B cell (primary cell): ENCODE data around the gene RCAN3. TPM values are rescaled to one million over a fixed set of nuclear protein-coding genes. Genes with fewer than 3 reads are reported as not detected.
"Not testable (repeated sequence)": the region's sequence is repeated elsewhere in the genome, so short reads cannot be mapped to it uniquely, and the experiment has no call there.

Experiments
- ATAC-seq: fragments of 200-7000 bp; cut with Tn5 transposase; one replicate; pipeline ENCODE4 v1.10.0; 2021; ENCODE audit warnings: low read depth, mild to moderate bottlenecking, moderate number of reproducible peaks, moderate library complexity
- CTCF ChIA-PET: fragments of 350-600 bp; sonication (Branson Sonifier 250); formaldehyde crosslinking; loops from one replicate; lab custom pipeline; 2021; ENCODE audit warnings: antibody characterized with exemption, inconsistent platforms; lab: Charles Lee
- POLR2A ChIA-PET: fragments of 350-600 bp; sonication (Branson Sonifier 250); formaldehyde crosslinking; loops from one replicate; lab custom pipeline; 2021; ENCODE audit warnings: antibody characterized with exemption; lab: Charles Lee
- DNase-seq: peaks from one replicate; pipeline ENCODE4 v3.0.0; 2013
- H2AFZ ChIP-seq: 2 replicates; pipeline ENCODE4 v1.6.1; 2012; ENCODE audit warnings: mild to moderate bottlenecking, low read depth, low read length; ENCODE audit not compliant: insufficient read depth, poor library complexity, severe bottlenecking
- H3K27ac ChIP-seq, 2 donors: 1 replicate in 1 of 2; 2 replicates in 1 of 2; pipeline ENCODE4 v1.5.1; 2012 to 2013; ENCODE audit warnings: low read length in 2 of 2, mild to moderate bottlenecking in 2 of 2, moderate library complexity in 1 of 2
- H3K27me3 ChIP-seq, 4 experiments: fragments of 200-600 bp in 1 of 4; sonication (generic) in 1 of 4; replicated peaks in 1 of 4; 1 replicate in 2 of 4; 2 replicates in 2 of 4; pipeline versions ENCODE4 v1.6.1 to v1.7.0; 2013 to 2016; ENCODE audit warnings: low read length in 3 of 4, mild to moderate bottlenecking in 2 of 4, mixed read lengths in 1 of 4, moderate library complexity in 1 of 4; ENCODE audit not compliant: insufficient read depth in 4 of 4, control insufficient read depth in 3 of 4; ENCODE audit errors: control extremely low read depth in 1 of 4
- H3K36me3 ChIP-seq, 2 experiments: replicated peaks in 1 of 2; 1 replicate in 1 of 2; 2 replicates in 1 of 2; pipeline versions ENCODE4 v1.6.1 to v1.7.1; 2013; ENCODE audit warnings: low read length in 1 of 2; ENCODE audit not compliant: insufficient read depth in 2 of 2, control insufficient read depth in 1 of 2; ENCODE audit errors: control extremely low read depth in 1 of 2, extremely low read depth in 1 of 2
- H3K4me1 ChIP-seq, 2 donors: fragments of 200-600 bp in 1 of 2; sonication (generic) in 1 of 2; 1 replicate in 1 of 2; 2 replicates in 1 of 2; pipeline versions ENCODE4 v1.5.1 to v1.6.1; 2013 to 2017; ENCODE audit warnings: low read length in 2 of 2; ENCODE audit not compliant: control insufficient read depth in 2 of 2, insufficient read depth in 2 of 2
- H3K4me2 ChIP-seq: replicated peaks from 2 replicates; pipeline ENCODE3; 2012; ENCODE audit warnings: mild to moderate bottlenecking, low read depth, low read length; ENCODE audit not compliant: poor library complexity, severe bottlenecking
- H3K4me3 ChIP-seq, 5 experiments: fragments of 200-600 bp in 1 of 5; sonication (generic) in 1 of 5; 1 replicate in 3 of 5; 2 replicates in 2 of 5; pipeline versions ENCODE4 v1.5.1 to v1.7.0; 2011 to 2016; ENCODE audit warnings: low read length in 4 of 5, mild to moderate bottlenecking in 4 of 5, low read depth in 2 of 5, control low read depth in 1 of 5, moderate library complexity in 1 of 5; ENCODE audit not compliant: insufficient read depth in 1 of 5; ENCODE audit errors: control extremely low read depth in 1 of 5, extremely low read depth in 1 of 5
- H3K79me2 ChIP-seq: fragments of 200-600 bp; sonication (generic); one replicate; pipeline ENCODE4 v1.6.0; 2016; ENCODE audit warnings: low read length; ENCODE audit not compliant: control insufficient read depth, insufficient read depth
- H3K9ac ChIP-seq: fragments of 200-600 bp; sonication (generic); 2 replicates; pipeline ENCODE4 v1.6.1; 2017; ENCODE audit warnings: mild to moderate bottlenecking, low read length, moderate library complexity
- H3K9me3 ChIP-seq, 3 donors: one replicate each; pipeline versions ENCODE4 v1.6.1 to v1.7.1; 2013; ENCODE audit warnings: low read length in 2 of 3; ENCODE audit not compliant: control insufficient read depth in 2 of 3, insufficient read depth in 1 of 3; ENCODE audit errors: control extremely low read depth in 1 of 3
- H4K20me1 ChIP-seq: 2 replicates; pipeline ENCODE4 v1.6.0; 2012; ENCODE audit warnings: mild to moderate bottlenecking, low read length; ENCODE audit not compliant: insufficient read depth, control insufficient read depth, poor library complexity, severe bottlenecking
- H3K27ac Mint-ChIP-seq: one replicate; pipeline ENCODE4 v1.8.0; 2021; ENCODE audit warnings: mixed read lengths
- H3K27me3 Mint-ChIP-seq: one replicate; pipeline ENCODE4 v1.8.0; 2021; ENCODE audit warnings: mixed read lengths
- H3K4me1 Mint-ChIP-seq: one replicate; pipeline ENCODE4 v1.8.0; 2021; ENCODE audit warnings: mixed read lengths
- H3K4me3 Mint-ChIP-seq: one replicate; pipeline ENCODE4 v1.8.0; 2021; ENCODE audit warnings: mixed read lengths
- H3K9me3 Mint-ChIP-seq: one replicate; pipeline ENCODE4 v1.8.0; 2022; ENCODE audit warnings: mixed read lengths; ENCODE audit not compliant: insufficient read depth
- EZH2 ChIP-seq: IDR thresholded peaks from 2 replicates; pipeline ENCODE4 v1.6.1; 2012; ENCODE audit warnings: borderline replicate concordance, low read depth, mild to moderate bottlenecking, moderate library complexity, low read length; ENCODE audit not compliant: insufficient read depth, poor library complexity, severe bottlenecking
- WGBS: methylation state at CpG from one replicate; pipeline ENCODE4 v1.1.5; 2013; ENCODE audit warnings: missing lambda C conversion rate; ENCODE audit not compliant: insufficient coverage; 5-methylcytosine and 5-hydroxymethylcytosine counted together
- intact Hi-C: fragments of 100-400 bp; cut with micrococcal nuclease; formaldehyde crosslinking; loops from one replicate; pipeline ENCODE4 v1.10.0; 2022
- polyA plus RNA-seq: library from polyadenylated mRNA; depleted of rRNA; stranded (reverse); fragments of >200 nt; gene quantifications from 2 replicates; pipeline ENCODE4 v1.2.3, GENCODE V29; 2012
- total RNA-seq, 2 donors: library from RNA; stranded (reverse); fragments of 120-200 nt in 1 of 2; gene quantifications; 1 replicate in 1 of 2; 2 replicates in 1 of 2; pipeline versions ENCODE4 v1.2.3 to v1.2.4, GENCODE V29; 2013 to 2022
- TF ChIP-seq, protein P1 (sequence below): fragments of 200-600 bp; IDR thresholded peaks from one replicate; pipeline ENCODE4 v1.8.0; 2022; ENCODE audit warnings: antibody characterized with exemption, mild to moderate bottlenecking

RCAN3 gene
- total and polyA plus RNA-seq, 2 donors (not counting 1 experiment from before 2014, with no cell fraction given): 19.3 to 37.3 TPM

DNA sequence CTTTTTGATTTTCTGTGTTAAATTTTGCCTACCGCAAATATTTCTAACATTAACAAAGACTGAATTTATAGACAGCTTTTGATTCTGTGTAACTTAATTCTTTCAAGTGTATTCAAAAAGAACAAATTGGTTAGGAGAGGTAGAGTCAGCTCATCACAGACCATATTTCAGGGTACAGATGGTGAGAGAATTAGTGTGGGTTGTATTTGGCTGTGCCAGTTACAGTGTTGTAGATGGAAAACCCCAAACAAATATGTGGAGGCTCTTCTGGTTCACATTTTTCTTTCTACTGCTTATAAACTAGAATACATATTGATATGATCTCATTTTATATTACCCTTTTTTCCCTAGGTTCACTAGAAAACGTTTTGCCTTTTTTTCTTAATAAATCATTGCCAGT is 11.1 kb downstream of the RCAN3 start:
- intact Hi-C loops: no loop called here
- Histone ChIP-seq H3K4me1 (no peaks in the 10 kb centered on the region), H3K27ac (no peak overlapping the region), H3K27me3 (no peaks in the 10 kb centered on the region), H3K9me3 (no peaks in the 10 kb centered on the region), H3K4me3 (no peak overlapping the region), H3K9ac (no peak overlapping the region), H3K36me3 (peaks cover 0 to 20% of the 10 kb centered on the region in 2 experiments), H3K4me2 (no peak overlapping the region), H2AFZ (no peak overlapping the region), H3K79me2 (peaks cover 48% of the 10 kb centered on the region), H4K20me1 (peaks cover 23% of the 10 kb centered on the region)
- no peak for ATAC-seq
- no peak overlapping the region for H3K27ac Mint-ChIP-seq
- no CpG with 5 or more reads among the region's 2 CpGs for WGBS
- no peaks in the 10 kb centered on the region for H3K27me3 Mint-ChIP-seq
- peaks cover 8% of the 10 kb centered on the region for H3K4me1 Mint-ChIP-seq
- POLR2A ChIA-PET: no interaction called here
- TF ChIP-seq, protein P1, sequence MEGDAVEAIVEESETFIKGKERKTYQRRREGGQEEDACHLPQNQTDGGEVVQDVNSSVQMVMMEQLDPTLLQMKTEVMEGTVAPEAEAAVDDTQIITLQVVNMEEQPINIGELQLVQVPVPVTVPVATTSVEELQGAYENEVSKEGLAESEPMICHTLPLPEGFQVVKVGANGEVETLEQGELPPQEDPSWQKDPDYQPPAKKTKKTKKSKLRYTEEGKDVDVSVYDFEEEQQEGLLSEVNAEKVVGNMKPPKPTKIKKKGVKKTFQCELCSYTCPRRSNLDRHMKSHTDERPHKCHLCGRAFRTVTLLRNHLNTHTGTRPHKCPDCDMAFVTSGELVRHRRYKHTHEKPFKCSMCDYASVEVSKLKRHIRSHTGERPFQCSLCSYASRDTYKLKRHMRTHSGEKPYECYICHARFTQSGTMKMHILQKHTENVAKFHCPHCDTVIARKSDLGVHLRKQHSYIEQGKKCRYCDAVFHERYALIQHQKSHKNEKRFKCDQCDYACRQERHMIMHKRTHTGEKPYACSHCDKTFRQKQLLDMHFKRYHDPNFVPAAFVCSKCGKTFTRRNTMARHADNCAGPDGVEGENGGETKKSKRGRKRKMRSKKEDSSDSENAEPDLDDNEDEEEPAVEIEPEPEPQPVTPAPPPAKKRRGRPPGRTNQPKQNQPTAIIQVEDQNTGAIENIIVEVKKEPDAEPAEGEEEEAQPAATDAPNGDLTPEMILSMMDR: no peak
- no peak for TF ChIP-seq EZH2
- no peak overlapping the region for H3K4me3 Mint-ChIP-seq
- no peaks in the 10 kb centered on the region for H3K9me3 Mint-ChIP-seq
- no peak for DNase-seq
- CTCF ChIA-PET: no interaction called here

DNA sequence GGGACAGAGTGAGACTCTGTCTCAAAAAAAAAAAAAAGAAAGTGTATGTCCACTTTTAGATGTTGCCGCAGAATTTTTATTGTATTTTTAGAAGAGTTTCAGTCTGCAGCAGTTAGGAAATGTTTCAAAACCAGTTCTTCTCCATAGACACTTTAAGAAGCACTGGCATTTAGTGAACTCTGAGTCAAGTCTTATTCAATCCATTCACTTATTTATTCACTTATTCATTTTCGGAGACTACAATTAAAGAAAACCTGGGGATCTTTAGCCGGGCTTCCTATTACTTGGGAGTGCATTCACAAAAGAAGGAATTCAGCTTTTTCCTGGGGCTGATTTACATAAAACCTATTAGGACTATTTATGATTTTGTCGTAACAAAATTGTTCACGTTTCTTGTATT is 12.3 kb downstream of the RCAN3 start:
- H3K4me3 Mint-ChIP-seq: no peak overlapping the region
- no CpG with 5 or more reads among the region's 5 CpGs for WGBS
- ATAC-seq: no peak
- Histone ChIP-seq H4K20me1 (peaks cover 19% of the 10 kb centered on the region), H3K4me3 (no peak overlapping the region), H3K27ac (no peak overlapping the region), H3K9me3 (no peaks in the 10 kb centered on the region), H3K36me3 (peaks cover 0 to 20% of the 10 kb centered on the region in 2 experiments), H3K79me2 (peaks cover 43% of the 10 kb centered on the region), H3K4me1 (no peaks in the 10 kb centered on the region), H3K27me3 (no peaks in the 10 kb centered on the region), H2AFZ (no peak overlapping the region), H3K4me2 (no peak overlapping the region), H3K9ac (no peak overlapping the region)
- peaks cover 8% of the 10 kb centered on the region for H3K4me1 Mint-ChIP-seq
- DNase-seq: no peak
- no peak for TF ChIP-seq EZH2
- TF ChIP-seq, protein P1: no peak
- no peaks in the 10 kb centered on the region for H3K9me3 Mint-ChIP-seq
- intact Hi-C loops: no loop called here
- no peak overlapping the region for H3K27ac Mint-ChIP-seq
- H3K27me3 Mint-ChIP-seq: no peaks in the 10 kb centered on the region
- ChIA-PET CTCF (interaction anchor here (0.7 to 1.2 kb wide), 2 partner anchors 72 to 317 kb away, joined by 3 to 4 read pairs; no protein-coding TSS in a partner anchor), POLR2A (no interaction called here)

DNA sequence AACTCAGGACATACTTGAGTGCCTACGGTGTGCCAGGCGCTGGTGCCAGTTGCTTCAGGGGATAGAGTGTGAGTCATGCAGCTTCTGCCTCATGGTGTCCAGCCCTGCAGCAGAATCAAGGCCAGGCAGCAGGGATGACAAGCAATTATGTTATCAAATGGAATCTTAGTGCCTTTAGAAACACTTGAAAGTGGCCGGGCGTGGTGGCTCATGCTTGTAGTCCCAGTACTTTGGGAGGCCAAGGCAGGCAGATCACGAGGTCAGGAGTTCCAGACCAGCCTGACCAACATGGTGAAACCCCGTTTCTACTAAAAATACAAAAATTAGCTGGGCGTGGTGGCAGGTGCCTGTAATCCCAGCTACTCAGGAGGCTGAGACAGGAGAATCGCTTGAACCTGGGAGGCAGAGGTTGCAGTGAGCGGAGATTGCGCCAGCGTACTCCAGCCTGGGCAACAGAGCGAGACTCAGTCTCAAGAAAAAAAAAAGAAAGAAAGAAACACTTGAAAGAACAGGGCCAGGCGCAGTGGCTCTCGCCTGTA is 13.1 kb downstream of the RCAN3 start:
- H2AFZ ChIP-seq, DNase-seq, H3K27me3 ChIP-seq, H3K4me2 ChIP-seq, H3K27me3 Mint-ChIP-seq, H3K4me3 Mint-ChIP-seq, H3K27ac ChIP-seq, ATAC-seq, H3K9me3 ChIP-seq, H3K9ac ChIP-seq, H3K4me1 Mint-ChIP-seq, H3K9me3 Mint-ChIP-seq, H3K4me3 ChIP-seq, H3K27ac Mint-ChIP-seq, H3K4me1 ChIP-seq, POLR2A ChIA-PET, intact Hi-C loops: not testable (repeated sequence)
- 97% methylated on average over 10 of the region's 14 CpGs for WGBS
- H3K36me3 ChIP-seq: peaks cover 3 to 25% of the 10 kb centered on the region in 2 experiments
- CTCF ChIA-PET: interaction anchor here (0.9 to 1.2 kb wide), 4 partner anchors 10 to 72 kb away, joined by 3 to 4 read pairs (median 4); no protein-coding TSS in a partner anchor
- peaks cover 13% of the 10 kb centered on the region for H4K20me1 ChIP-seq
- peaks cover 35% of the 10 kb centered on the region for H3K79me2 ChIP-seq
